ENCODE data around the gene SREBF1.

DNA sequence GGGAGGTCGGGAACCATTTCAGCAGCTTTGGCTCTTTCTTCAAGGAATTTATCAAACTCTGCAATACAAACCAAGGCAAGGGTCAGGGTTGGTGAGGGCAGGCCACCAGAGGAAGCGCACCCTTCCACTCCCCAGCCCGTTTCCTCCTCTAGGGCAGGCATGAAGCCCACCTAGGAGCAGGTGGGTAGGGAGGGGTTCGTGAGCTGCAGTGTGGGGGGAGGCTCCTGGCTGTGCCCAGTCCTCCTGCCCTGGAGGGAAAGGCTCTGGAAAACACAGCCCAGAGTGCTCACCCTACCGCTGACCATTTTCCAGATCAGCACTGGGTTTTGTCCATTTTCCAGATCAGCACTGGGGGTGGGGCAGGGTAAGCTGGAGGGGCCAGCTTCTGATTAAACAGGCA is 10.9 kb upstream of the SREBF1 start:
- TF ChIP-seq, protein P1, sequence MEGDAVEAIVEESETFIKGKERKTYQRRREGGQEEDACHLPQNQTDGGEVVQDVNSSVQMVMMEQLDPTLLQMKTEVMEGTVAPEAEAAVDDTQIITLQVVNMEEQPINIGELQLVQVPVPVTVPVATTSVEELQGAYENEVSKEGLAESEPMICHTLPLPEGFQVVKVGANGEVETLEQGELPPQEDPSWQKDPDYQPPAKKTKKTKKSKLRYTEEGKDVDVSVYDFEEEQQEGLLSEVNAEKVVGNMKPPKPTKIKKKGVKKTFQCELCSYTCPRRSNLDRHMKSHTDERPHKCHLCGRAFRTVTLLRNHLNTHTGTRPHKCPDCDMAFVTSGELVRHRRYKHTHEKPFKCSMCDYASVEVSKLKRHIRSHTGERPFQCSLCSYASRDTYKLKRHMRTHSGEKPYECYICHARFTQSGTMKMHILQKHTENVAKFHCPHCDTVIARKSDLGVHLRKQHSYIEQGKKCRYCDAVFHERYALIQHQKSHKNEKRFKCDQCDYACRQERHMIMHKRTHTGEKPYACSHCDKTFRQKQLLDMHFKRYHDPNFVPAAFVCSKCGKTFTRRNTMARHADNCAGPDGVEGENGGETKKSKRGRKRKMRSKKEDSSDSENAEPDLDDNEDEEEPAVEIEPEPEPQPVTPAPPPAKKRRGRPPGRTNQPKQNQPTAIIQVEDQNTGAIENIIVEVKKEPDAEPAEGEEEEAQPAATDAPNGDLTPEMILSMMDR (conservative IDR thresholded peaks at IDR 0.05; ENCODE audit: low read depth in 2 of 2): no peak
- TF ChIP-seq EZH2phosphoT487 (IDR thresholded peaks at IDR 0.05; ENCODE audit: unreplicated experiment): no peak
- no peak for TF ChIP-seq JUNB (IDR thresholded peaks at IDR 0.05; ENCODE audit: unreplicated experiment)
- TF ChIP-seq EZH2 (IDR thresholded peaks at IDR 0.05; ENCODE audit: low read depth, unreplicated experiment): no peak
- no peak for TF ChIP-seq POLR2AphosphoS5 (IDR thresholded peaks at IDR 0.05; ENCODE audit: low read depth)
